ENCODE data around the gene TECR. TPM values are rescaled to one million over a fixed set of nuclear protein-coding genes. Genes with fewer than 3 reads are reported as not detected.

The TECR gene
- total RNA-seq, 3 donors from 2014 or later (not counting 1 experiment from before 2014, with no cell fraction given): 123 to 158 (median 131) TPM

- H3K4me1 ChIP-seq (ENCODE audit: control insufficient read depth, insufficient read depth, low read length): peaks cover 28% of the 10 kb centered on the region
- WGBS (ENCODE audit: insufficient coverage): 94% methylated on average over 11 of the region's 12 CpGs
- H3K9me3 Mint-ChIP-seq: no peaks in the 10 kb centered on the region
- H3K4me3 Mint-ChIP-seq: no peak overlapping the region
- DNase-seq: peak in 1 of 2 donors; percentile 26
- H3K27ac ChIP-seq (ENCODE audit: low read length): no peak overlapping the region
- H3K4me3 ChIP-seq (ENCODE audit: low read length): no peak overlapping the region
- no peak for ATAC-seq
- intact Hi-C loops (cut with micrococcal nuclease): no loop called here
- no peak overlapping the region for H3K27ac Mint-ChIP-seq
- no peak for TF ChIP-seq CTCF (IDR thresholded peaks at IDR 0.05)
- H3K27me3 Mint-ChIP-seq (ENCODE audit: low read depth in 2 of 2): peaks cover 0 to 2% of the 10 kb centered on the region in 2 donors
- peaks cover under 1% of the 10 kb centered on the region for H3K36me3 ChIP-seq (ENCODE audit: control insufficient read depth, insufficient read depth, low read length)
- H3K4me1 Mint-ChIP-seq: peaks cover 11 to 15% of the 10 kb centered on the region in 2 donors
- no peaks in the 10 kb centered on the region for H3K9me3 ChIP-seq (ENCODE audit: control insufficient read depth, insufficient read depth, low read length)
- H3K36me3 Mint-ChIP-seq: no peaks in the 10 kb centered on the region
- H3K27me3 ChIP-seq (ENCODE audit: control insufficient read depth, insufficient read depth, low read length): no peaks in the 10 kb centered on the region
Measured at GRCh38 chr19:14507704-14508542, 21.5 kb upstream of the TECR start.

DNA sequence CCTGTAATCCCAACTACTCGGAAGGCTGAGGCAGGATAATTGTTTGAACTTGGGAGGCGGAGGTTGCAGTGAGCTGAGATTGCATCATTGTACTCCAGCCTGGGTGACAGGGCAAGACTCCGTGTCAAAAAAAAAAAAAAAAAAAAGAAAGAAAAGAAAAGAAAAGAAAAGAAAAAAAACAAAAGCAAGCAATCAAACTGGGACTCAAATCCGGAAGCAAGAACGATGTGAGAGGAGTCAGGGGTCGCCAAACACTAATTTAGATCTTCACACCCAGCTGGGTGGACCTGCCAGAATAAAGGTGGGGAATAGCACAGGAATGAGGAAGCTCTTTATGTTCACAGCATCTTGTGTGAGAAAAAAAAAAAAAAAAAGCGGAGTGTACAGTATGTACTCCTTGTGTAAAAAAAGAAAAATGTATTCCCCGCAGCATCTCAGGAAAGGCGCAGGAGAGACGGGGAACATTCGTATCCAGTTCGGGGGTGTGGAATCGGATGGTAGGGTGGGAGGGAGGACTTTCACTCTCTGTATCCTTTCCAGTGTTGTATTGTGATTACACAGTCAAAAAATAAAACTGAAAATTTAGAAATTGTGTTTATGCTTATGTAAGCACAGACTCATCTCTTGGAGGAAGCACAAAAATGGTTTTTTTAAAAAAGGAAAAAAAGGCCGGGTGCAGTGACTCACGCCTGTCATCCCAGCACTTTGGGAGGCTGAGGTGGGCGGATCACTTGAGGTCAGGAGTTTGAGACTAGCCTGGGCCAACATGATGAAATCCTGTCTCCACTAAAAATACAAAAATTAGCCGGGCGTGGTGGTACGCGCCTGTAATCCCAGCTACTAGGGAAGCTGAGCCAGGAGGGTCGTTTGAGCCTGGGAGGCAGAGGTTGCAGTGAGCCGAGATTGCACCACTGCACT, 18.8 kb upstream of the TECR start:
- H3K4me1 Mint-ChIP-seq: peaks cover 13 to 24% of the 10 kb centered on the region in 2 donors
- intact Hi-C loops (cut with micrococcal nuclease): no loop called here
- 81% methylated on average over 21 of the region's 22 CpGs for WGBS (ENCODE audit: insufficient coverage)
- no peaks in the 10 kb centered on the region for H3K9me3 ChIP-seq (ENCODE audit: control insufficient read depth, insufficient read depth, low read length)
- H3K27me3 ChIP-seq (ENCODE audit: control insufficient read depth, insufficient read depth, low read length): no peaks in the 10 kb centered on the region
- H3K4me1 ChIP-seq (ENCODE audit: control insufficient read depth, insufficient read depth, low read length): peaks cover 23% of the 10 kb centered on the region
- H3K36me3 Mint-ChIP-seq: peaks cover 8% of the 10 kb centered on the region
- no peaks in the 10 kb centered on the region for H3K27me3 Mint-ChIP-seq (ENCODE audit: low read depth in 2 of 2)
- ATAC-seq (no peak), DNase-seq (no peak)
- no peak for TF ChIP-seq CTCF (IDR thresholded peaks at IDR 0.05)
- H3K4me3 Mint-ChIP-seq: peak overlapping the region; percentile 4
- peaks cover 20% of the 10 kb centered on the region for H3K36me3 ChIP-seq (ENCODE audit: control insufficient read depth, insufficient read depth, low read length)
- H3K27ac ChIP-seq (ENCODE audit: low read length): no peak overlapping the region
- H3K27ac Mint-ChIP-seq: peak overlapping the region; percentile 26 to 27
- no peaks in the 10 kb centered on the region for H3K9me3 Mint-ChIP-seq
- no peak overlapping the region for H3K4me3 ChIP-seq (ENCODE audit: low read length)

- Mint-ChIP-seq H3K27me3 (ENCODE audit: low read depth in 2 of 2) (no peaks in the 10 kb centered on the region), H3K4me1 (peaks cover 12 to 26% of the 10 kb centered on the region in 2 donors), H3K9me3 (no peaks in the 10 kb centered on the region), H3K36me3 (peaks cover 8% of the 10 kb centered on the region), H3K4me3 (peak overlapping the region; percentile 4), H3K27ac (peak overlapping the region in 1 of 2 donors; percentile 27)
- TF ChIP-seq CTCF (IDR thresholded peaks at IDR 0.05): no peak
- no peak overlapping the region for H3K4me3 ChIP-seq (ENCODE audit: low read length)
- no peak for ATAC-seq
- no peaks in the 10 kb centered on the region for H3K9me3 ChIP-seq (ENCODE audit: control insufficient read depth, insufficient read depth, low read length)
- H3K4me1 ChIP-seq (ENCODE audit: control insufficient read depth, insufficient read depth, low read length): peaks cover 23% of the 10 kb centered on the region
- no peak for DNase-seq
- H3K36me3 ChIP-seq (ENCODE audit: control insufficient read depth, insufficient read depth, low read length): peaks cover 27% of the 10 kb centered on the region
- WGBS (ENCODE audit: insufficient coverage): 91% methylated on average over 4 of the region's 4 CpGs
- H3K27ac ChIP-seq (ENCODE audit: low read length): no peak overlapping the region
- H3K27me3 ChIP-seq (ENCODE audit: control insufficient read depth, insufficient read depth, low read length): no peaks in the 10 kb centered on the region
- intact Hi-C loops (cut with micrococcal nuclease): no loop called here
Measured at GRCh38 chr19:14511229-14511593, 18.2 kb upstream of the TECR start.

Measured in natural killer cell (primary cell).